Measurements from ENCODE around the gene ADCYAP1R1.

GRCh38 chr7:31006857-31007256 lies 45.3 kb upstream of the ADCYAP1R1 start:
- no peak for TF ChIP-seq SP1 (IDR thresholded peaks at IDR 0.05; ENCODE audit: low read depth)
- TF ChIP-seq EZH2 (IDR thresholded peaks at IDR 0.05): no peak
- TF ChIP-seq YY1 (IDR thresholded peaks at IDR 0.05; ENCODE audit: extremely low read depth, insufficient replicate concordance, low read depth, low read length): no peak
- no peak for TF ChIP-seq POLR2AphosphoS5 (IDR thresholded peaks at IDR 0.05; ENCODE audit: low read depth, low read length)
- TF ChIP-seq CTCF (IDR thresholded peaks at IDR 0.05 in 2 of 3, conservative IDR thresholded peaks at IDR 0.05 in 1 of 3; ENCODE audit: borderline replicate concordance in 1 of 3, insufficient read depth in 1 of 3, low read depth in 2 of 3, low read length in 2 of 3): no peak
- TF ChIP-seq RAD21 (IDR thresholded peaks at IDR 0.05; ENCODE audit: low read depth): no peak
- no peak for TF ChIP-seq POLR2A (IDR thresholded peaks at IDR 0.05; ENCODE audit: borderline replicate concordance, extremely low read depth, insufficient read depth, insufficient read length)
- TF ChIP-seq MAX (IDR thresholded peaks at IDR 0.05): no peak
- TF ChIP-seq CBX3 (IDR thresholded peaks at IDR 0.05; ENCODE audit: low read depth): no peak
- TF ChIP-seq ATF3 (IDR thresholded peaks at IDR 0.05): no peak
- TF ChIP-seq REST (IDR thresholded peaks at IDR 0.05; ENCODE audit: low read depth): no peak
- no peak for TF ChIP-seq SIN3A (IDR thresholded peaks at IDR 0.05; ENCODE audit: low read depth)
- no peak for TF ChIP-seq EGR1 (IDR thresholded peaks at IDR 0.05; ENCODE audit: low read depth)

Data from HCT116 (cell line).